ENCODE data around the gene RAB40C. TPM values are rescaled to one million over a fixed set of nuclear protein-coding genes. Genes with fewer than 3 reads are reported as not detected.

RAB40C gene
- total RNA-seq, 1 donor from 2014 or later: 31.6 TPM

GRCh38 chr16:630815-631405 lies 41.0 kb downstream of the RAB40C start, which contains the start of gene WFIKKN1:
TSS of gene WFIKKN1 (plus strand) at chr16:630985. CDS start at chr16:631254, 269 bp downstream.
- H3K36me3 Mint-ChIP-seq (ENCODE audit: low read depth): peaks cover 3% of the 10 kb centered on the region
- H3K4me1 Mint-ChIP-seq: peaks cover 16% of the 10 kb centered on the region
- DNase-seq (ENCODE audit: low read depth, low spot score): peak; percentile 77
- peak within 1 kb of the TSS; percentile 84 for H3K4me3 Mint-ChIP-seq
- peak within 1 kb of the TSS; percentile 75 for H3K27ac Mint-ChIP-seq (ENCODE audit: unreplicated experiment)
- peaks cover 2% of the 10 kb centered on the region for H3K27me3 Mint-ChIP-seq (ENCODE audit: low read depth)
- TF ChIP-seq CTCF (conservative IDR thresholded peaks at IDR 0.05): no peak
- no peaks in the 10 kb centered on the region for H3K9me3 Mint-ChIP-seq

GRCh38 chr16:631808-632358 lies 42.0 kb downstream of the RAB40C start:
- peaks cover 7% of the 10 kb centered on the region for H3K36me3 Mint-ChIP-seq (ENCODE audit: low read depth)
- no peaks in the 10 kb centered on the region for H3K9me3 Mint-ChIP-seq
- no peak for DNase-seq (ENCODE audit: low read depth, low spot score)
- peaks cover 21% of the 10 kb centered on the region for H3K4me1 Mint-ChIP-seq
- no peak overlapping the region for H3K27ac Mint-ChIP-seq (ENCODE audit: unreplicated experiment)
- no peak for TF ChIP-seq CTCF (conservative IDR thresholded peaks at IDR 0.05)
- peaks cover 9% of the 10 kb centered on the region for H3K27me3 Mint-ChIP-seq (ENCODE audit: low read depth)
- H3K4me3 Mint-ChIP-seq: peak overlapping the region; percentile 49

DNA sequence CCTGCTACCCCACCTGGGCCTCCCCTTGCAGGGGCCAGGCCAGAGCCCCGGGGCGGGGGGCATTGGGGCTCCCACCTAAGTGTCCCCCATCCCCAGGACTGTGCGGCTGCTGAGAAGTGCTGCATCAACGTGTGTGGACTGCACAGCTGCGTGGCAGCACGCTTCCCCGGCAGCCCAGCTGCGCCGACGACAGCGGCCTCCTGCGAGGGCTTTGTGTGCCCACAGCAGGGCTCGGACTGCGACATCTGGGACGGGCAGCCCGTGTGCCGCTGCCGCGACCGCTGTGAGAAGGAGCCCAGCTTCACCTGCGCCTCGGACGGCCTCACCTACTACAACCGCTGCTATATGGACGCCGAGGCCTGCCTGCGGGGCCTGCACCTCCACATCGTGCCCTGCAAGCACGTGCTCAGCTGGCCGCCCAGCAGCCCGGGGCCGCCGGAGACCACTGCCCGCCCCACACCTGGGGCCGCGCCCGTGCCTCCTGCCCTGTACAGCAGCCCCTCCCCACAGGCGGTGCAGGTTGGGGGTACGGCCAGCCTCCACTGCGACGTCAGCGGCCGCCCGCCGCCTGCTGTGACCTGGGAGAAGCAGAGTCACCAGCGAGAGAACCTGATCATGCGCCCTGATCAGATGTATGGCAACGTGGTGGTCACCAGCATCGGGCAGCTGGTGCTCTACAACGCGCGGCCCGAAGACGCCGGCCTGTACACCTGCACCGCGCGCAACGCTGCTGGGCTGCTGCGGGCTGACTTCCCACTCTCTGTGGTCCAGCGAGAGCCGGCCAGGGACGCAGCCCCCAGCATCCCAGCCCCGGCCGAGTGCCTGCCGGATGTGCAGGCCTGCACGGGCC lies 42.8 kb downstream of the RAB40C start:
- no peak overlapping the region for H3K27ac Mint-ChIP-seq (ENCODE audit: unreplicated experiment)
- H3K4me3 Mint-ChIP-seq: no peak overlapping the region
- H3K4me1 Mint-ChIP-seq: peaks cover 21% of the 10 kb centered on the region
- H3K36me3 Mint-ChIP-seq (ENCODE audit: low read depth): peaks cover 7% of the 10 kb centered on the region
- H3K9me3 Mint-ChIP-seq: no peaks in the 10 kb centered on the region
- H3K27me3 Mint-ChIP-seq (ENCODE audit: low read depth): peaks cover 9% of the 10 kb centered on the region
- no peak for TF ChIP-seq CTCF (conservative IDR thresholded peaks at IDR 0.05)
- no peak for DNase-seq (ENCODE audit: low read depth, low spot score)

GRCh38 chr16:633336-634050 lies 43.6 kb downstream of the RAB40C start:
- Mint-ChIP-seq H3K27me3 (ENCODE audit: low read depth) (peaks cover 9% of the 10 kb centered on the region), H3K9me3 (no peaks in the 10 kb centered on the region), H3K27ac (ENCODE audit: unreplicated experiment) (no peak overlapping the region), H3K4me3 (peak overlapping the region; percentile 82), H3K4me1 (peaks cover 21% of the 10 kb centered on the region), H3K36me3 (ENCODE audit: low read depth) (peaks cover 7% of the 10 kb centered on the region)
- TF ChIP-seq CTCF (conservative IDR thresholded peaks at IDR 0.05): no peak
- no peak for DNase-seq (ENCODE audit: low read depth, low spot score)

GRCh38 chr16:634051-634670 lies 44.3 kb downstream of the RAB40C start:
- H3K4me3 Mint-ChIP-seq: peak overlapping the region; percentile 82
- H3K9me3 Mint-ChIP-seq: no peaks in the 10 kb centered on the region
- H3K4me1 Mint-ChIP-seq: peaks cover 16% of the 10 kb centered on the region
- no peak overlapping the region for H3K27ac Mint-ChIP-seq (ENCODE audit: unreplicated experiment)
- DNase-seq (ENCODE audit: low read depth, low spot score): no peak
- peaks cover 5% of the 10 kb centered on the region for H3K36me3 Mint-ChIP-seq (ENCODE audit: low read depth)
- H3K27me3 Mint-ChIP-seq (ENCODE audit: low read depth): peaks cover 9% of the 10 kb centered on the region
- no peak for TF ChIP-seq CTCF (conservative IDR thresholded peaks at IDR 0.05)
